Ovary (tissue), 9 donors: Measurements from ENCODE around the gene OR56A5. TPM values are rescaled to one million over a fixed set of nuclear protein-coding genes. Genes with fewer than 3 reads are reported as not detected.

ENCODE experiments used
- DNase-seq, 5 donors: peaks; one replicate each; pipeline ENCODE4 v3.0.0-alpha.2; 2019 to 2020
- H3K27ac ChIP-seq, 2 donors: fragments of 200-600 bp; one replicate each; pipeline versions ENCODE4 v1.5.1 to v1.8.0; 2019 to 2022
- H3K27me3 ChIP-seq: fragments of 200-600 bp; one replicate; pipeline ENCODE4 v1.8.0; 2022
- H3K36me3 ChIP-seq: fragments of 200-600 bp; sonication (generic); one replicate; pipeline ENCODE4 v1.5.1; 2019
- H3K4me1 ChIP-seq: one replicate; pipeline ENCODE4 v1.8.1; 2013; ENCODE audit warnings: mild to moderate bottlenecking, moderate library complexity; ENCODE audit not compliant: insufficient read depth
- H3K4me3 ChIP-seq: fragments of 200-600 bp; sonication (generic); one replicate; pipeline ENCODE4 v1.5.1; 2017
- H3K9me3 ChIP-seq, 2 donors: fragments of 200-600 bp in 1 of 2; sonication (generic) in 1 of 2; one replicate each; pipeline versions ENCODE4 v1.5.1 to v1.8.1; 2013 to 2019; ENCODE audit warnings: mild to moderate bottlenecking in 1 of 2, moderate library complexity in 1 of 2
- EP300 ChIP-seq: sonication (generic); formaldehyde crosslinking; IDR thresholded peaks from one replicate; pipeline ENCODE4 v1.6.1; 2017; ENCODE audit warnings: antibody characterized with exemption
- POLR2A ChIP-seq: fragments of 450-650 bp; IDR thresholded peaks from one replicate; pipeline ENCODE4 v1.6.1; 2017; ENCODE audit warnings: antibody characterized with exemption, mild to moderate bottlenecking, moderate library complexity
- WGBS, 3 donors: extraction: QIAGEN DNeasy Blood & Tissue Kit in 1 of 3; methylation state at CpG; one replicate each; pipeline versions ENCODE4 v1.1.5 to v1.1.7; 2013 to 2017; 5-methylcytosine and 5-hydroxymethylcytosine counted together
- intact Hi-C, 4 donors: fragments of 100-400 bp; cut with DNase I; formaldehyde crosslinking; loops; one replicate each; pipeline versions ENCODE4 v1.11.0 to v1.15.1; 2022 to 2023
- polyA plus RNA-seq, 2 donors: library from polyadenylated mRNA; stranded (reverse); fragments of 200-250 nt in 1 of 2; fragments of 350-450 nt in 1 of 2; fragmentation: Illumina TruSeq in 1 of 2; extraction: RNeasy Lipid Tissue Mini Kit (QIAGEN cat#74804) in 1 of 2; gene quantifications; one replicate each; pipeline ENCODE4 v1.2.3, GENCODE V29; 2013 to 2014
- total RNA-seq, 7 donors: library from RNA; depleted of rRNA in 2 of 7; stranded (reverse); fragments of >200 nt in 2 of 7; fragmentation: NEBNext Ultra II Directional in 3 of 7; extraction: Animal tissue kit (Norgen Biotek cat#: 25700) in 3 of 7; gene quantifications; one replicate each; pipeline versions ENCODE4 v1.1.0 to v1.2.4, GENCODE V29; 2016 to 2023
- TF ChIP-seq, protein P1 (sequence below), 3 donors: fragments of 450-650 bp in 2 of 3; fragments of 200-600 bp in 1 of 3; IDR thresholded peaks; one replicate each; pipeline versions ENCODE4 v1.5.1 to v1.8.0; 2016 to 2022; ENCODE audit warnings: antibody characterized with exemption in 3 of 3, mild to moderate bottlenecking in 1 of 3
- donor health status: DM: no; HTN: no; CAD: no; lungs with moderate emphysema.
- donor health status: DM: no; HTN: no; CAD: no.
- donor health status: Bipolar disorder and iron deficiency.
- donor health status: DM: yes; HTN: yes; CAD: no.
- donor health status: DM: no; HTN: no; CAD: no.
- donor health status: DM: yes; HTN: yes; CAD: no.

Gene OR56A5
- total and polyA plus RNA-seq, 9 donors: not detected

DNA sequence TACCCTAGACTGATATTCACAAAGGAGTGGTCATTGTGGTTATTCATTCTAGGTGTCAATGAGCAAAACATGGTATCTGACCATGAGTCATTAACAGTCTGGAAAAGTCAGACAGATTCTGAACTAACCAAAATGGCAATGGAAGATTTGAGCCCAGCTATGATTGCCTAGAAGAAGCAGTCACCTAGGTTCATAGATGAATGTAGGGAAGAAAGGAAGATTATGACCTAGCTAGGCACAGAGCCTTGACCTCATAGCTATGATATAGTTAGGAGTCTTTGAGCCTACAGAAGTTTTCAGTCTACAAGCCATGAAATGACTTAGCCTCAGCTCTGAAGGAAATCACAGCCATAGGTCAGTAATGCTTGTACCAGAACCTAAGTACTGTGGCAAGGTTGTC is 38.1 kb upstream of the OR56A5 start:
- Histone ChIP-seq H3K27ac (no peak overlapping the region), H3K4me3 (no peak overlapping the region), H3K36me3 (no peaks in the 10 kb centered on the region), H3K9me3 (no peaks in the 10 kb centered on the region), H3K4me1 (no peaks in the 10 kb centered on the region), H3K27me3 (no peaks in the 10 kb centered on the region)
- TF ChIP-seq POLR2A (no peak), EP300 (no peak)
- TF ChIP-seq, protein P1, sequence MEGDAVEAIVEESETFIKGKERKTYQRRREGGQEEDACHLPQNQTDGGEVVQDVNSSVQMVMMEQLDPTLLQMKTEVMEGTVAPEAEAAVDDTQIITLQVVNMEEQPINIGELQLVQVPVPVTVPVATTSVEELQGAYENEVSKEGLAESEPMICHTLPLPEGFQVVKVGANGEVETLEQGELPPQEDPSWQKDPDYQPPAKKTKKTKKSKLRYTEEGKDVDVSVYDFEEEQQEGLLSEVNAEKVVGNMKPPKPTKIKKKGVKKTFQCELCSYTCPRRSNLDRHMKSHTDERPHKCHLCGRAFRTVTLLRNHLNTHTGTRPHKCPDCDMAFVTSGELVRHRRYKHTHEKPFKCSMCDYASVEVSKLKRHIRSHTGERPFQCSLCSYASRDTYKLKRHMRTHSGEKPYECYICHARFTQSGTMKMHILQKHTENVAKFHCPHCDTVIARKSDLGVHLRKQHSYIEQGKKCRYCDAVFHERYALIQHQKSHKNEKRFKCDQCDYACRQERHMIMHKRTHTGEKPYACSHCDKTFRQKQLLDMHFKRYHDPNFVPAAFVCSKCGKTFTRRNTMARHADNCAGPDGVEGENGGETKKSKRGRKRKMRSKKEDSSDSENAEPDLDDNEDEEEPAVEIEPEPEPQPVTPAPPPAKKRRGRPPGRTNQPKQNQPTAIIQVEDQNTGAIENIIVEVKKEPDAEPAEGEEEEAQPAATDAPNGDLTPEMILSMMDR (IDR thresholded peaks at IDR 0.05): no peak
- intact Hi-C loops: no loop called here
- no peak for DNase-seq

DNA sequence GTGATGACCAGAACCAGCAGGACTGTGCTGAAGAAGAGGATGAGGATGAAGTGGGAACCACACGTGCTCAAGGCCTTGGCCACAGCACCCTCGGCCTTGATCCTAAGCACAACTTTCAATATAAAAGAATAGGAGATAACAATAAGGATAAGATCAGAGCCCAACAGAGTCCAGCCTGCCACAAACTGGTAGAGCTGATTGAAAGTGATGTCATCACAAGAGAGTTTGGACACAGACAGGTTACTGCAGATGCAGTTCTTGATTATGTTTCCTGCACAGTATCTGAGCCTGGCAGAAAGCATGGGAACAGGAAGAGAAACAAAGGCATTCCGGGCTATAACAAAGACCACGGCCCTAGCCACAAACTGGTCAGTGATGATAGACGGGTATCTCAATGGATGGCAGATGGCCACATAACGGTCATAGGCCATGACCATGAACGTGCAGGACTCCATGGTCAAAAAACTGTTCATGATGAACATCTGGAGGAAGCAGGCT is 34.0 kb upstream of the OR56A5 start:
- no peak for DNase-seq
- Histone ChIP-seq H3K27ac (no peak overlapping the region), H3K4me3 (no peak overlapping the region), H3K9me3 (no peaks in the 10 kb centered on the region), H3K36me3 (no peaks in the 10 kb centered on the region), H3K4me1 (no peaks in the 10 kb centered on the region), H3K27me3 (no peaks in the 10 kb centered on the region)
- WGBS, 3 donors: 64 to 68% (median 66%) methylated on average over 7 of the region's 7 CpGs
- TF ChIP-seq POLR2A: no peak
- TF ChIP-seq, protein P1 (IDR thresholded peaks at IDR 0.05): no peak
- no peak for TF ChIP-seq EP300
- intact Hi-C loops: no loop called here

DNA sequence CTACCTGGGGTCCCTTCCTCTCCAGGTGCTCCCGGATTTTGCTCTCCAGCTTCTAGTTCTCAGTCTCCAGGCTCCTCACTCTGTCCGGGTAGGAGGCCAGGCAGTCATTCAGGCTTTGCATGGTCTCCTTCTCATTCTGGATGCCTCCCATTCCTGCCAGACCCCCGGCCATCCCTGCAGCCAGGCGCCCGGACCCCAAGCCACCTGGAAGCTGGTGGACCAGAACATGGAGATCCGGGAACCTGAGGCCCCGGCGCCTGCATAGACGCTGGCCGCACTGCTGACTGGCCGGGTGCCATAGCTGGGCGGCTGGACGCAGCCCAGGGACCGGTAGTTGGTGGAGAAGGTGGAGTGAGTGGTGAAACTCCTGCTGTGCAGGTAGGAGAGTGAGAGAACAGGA is 26.5 kb upstream of the OR56A5 start:
- no peak for TF ChIP-seq EP300
- TF ChIP-seq, protein P1 (IDR thresholded peaks at IDR 0.05): no peak
- H3K27me3 ChIP-seq: no peaks in the 10 kb centered on the region
- no peak for DNase-seq
- no peak overlapping the region for H3K27ac ChIP-seq
- WGBS, 3 donors: 84 to 92% (median 85%) methylated on average over 14 of the region's 14 CpGs
- H3K9me3 ChIP-seq: no peaks in the 10 kb centered on the region
- no peaks in the 10 kb centered on the region for H3K4me1 ChIP-seq
- intact Hi-C loops: no loop called here
- no peak overlapping the region for H3K4me3 ChIP-seq
- no peaks in the 10 kb centered on the region for H3K36me3 ChIP-seq

DNA sequence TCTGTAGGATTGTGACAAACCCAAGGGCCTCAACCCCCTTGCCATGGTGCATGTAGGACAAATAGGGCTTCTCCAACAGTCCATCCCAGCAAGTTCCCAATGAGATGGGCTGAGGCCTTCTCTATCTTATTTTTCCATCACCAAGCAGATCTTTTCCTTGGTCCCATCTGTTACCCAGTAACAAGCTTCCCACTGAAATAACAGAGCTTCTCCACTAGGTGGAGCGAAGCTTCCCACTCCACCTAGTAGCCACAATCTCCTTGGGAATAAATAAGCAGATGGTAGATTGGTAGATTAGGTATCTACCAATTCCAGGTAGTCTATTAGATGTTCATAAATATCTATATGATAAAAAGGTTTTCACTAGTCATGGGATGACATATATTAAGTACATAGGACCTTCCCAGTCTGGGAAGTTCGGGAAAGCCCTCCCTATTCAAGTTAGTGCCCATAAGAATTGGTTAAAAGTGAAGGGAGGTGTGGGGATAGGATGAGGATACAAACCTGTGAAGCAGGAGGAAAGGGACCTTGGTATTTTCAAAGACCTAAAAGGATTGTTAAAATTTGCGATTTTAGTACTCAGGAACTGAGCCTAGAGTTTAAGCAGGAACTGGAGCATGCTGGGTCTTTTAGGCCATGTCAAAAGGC is 24.4 kb upstream of the OR56A5 start:
- 46 to 56% (median 47%) methylated on average over 3 of the region's 3 CpGs for WGBS, 3 donors
- H3K4me3 ChIP-seq: no peak overlapping the region
- intact Hi-C loops: no loop called here
- H3K27ac ChIP-seq: no peak overlapping the region
- no peaks in the 10 kb centered on the region for H3K4me1 ChIP-seq
- no peaks in the 10 kb centered on the region for H3K27me3 ChIP-seq
- H3K9me3 ChIP-seq: no peaks in the 10 kb centered on the region
- no peaks in the 10 kb centered on the region for H3K36me3 ChIP-seq
- TF ChIP-seq EP300 (no peak), POLR2A (no peak)
- DNase-seq: no peak

DNA sequence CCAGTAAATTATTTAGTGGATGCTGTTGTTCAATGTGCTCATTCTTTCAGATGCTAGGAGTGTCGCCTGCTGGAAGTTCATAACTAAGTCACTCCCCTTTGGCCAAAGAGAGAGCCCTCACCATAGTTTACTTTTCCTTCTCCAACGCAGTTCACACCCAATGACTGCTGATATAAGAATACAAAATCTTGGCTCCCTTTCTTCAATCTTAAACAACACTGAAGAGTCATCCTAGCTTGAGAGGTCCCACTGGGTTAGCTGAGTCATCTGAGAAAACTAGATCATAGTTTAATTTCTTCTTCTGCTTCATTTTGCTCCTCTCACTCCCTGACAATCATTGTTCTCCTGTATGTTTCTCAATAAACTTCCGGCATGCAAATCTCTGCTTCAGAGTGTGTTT is 23.9 kb upstream of the OR56A5 start:
- DNase-seq: no peak
- Histone ChIP-seq H3K36me3 (no peaks in the 10 kb centered on the region), H3K27ac (no peak overlapping the region), H3K27me3 (no peaks in the 10 kb centered on the region), H3K4me3 (no peak overlapping the region), H3K4me1 (no peaks in the 10 kb centered on the region), H3K9me3 (no peaks in the 10 kb centered on the region)
- no peak for TF ChIP-seq POLR2A
- TF ChIP-seq EP300: no peak
- TF ChIP-seq, protein P1 (IDR thresholded peaks at IDR 0.05): no peak
- intact Hi-C loops: no loop called here
- WGBS, 3 donors: 67 to 81% (median 69%) methylated on average over 3 of the region's 3 CpGs
